H9 (cell line): ENCODE measurements around the gene ANKMY1. TPM values are rescaled to one million over a fixed set of nuclear protein-coding genes. Genes with fewer than 3 reads are reported as not detected.

ENCODE experiments used
- DNase-seq: peaks from one replicate; pipeline ENCODE4 v3.0.0-alpha.2; 2017
- H2AFZ ChIP-seq: one replicate; pipeline ENCODE4 v1.6.1; 2013; ENCODE audit warnings: mild to moderate bottlenecking, low read length, control low read depth, moderate library complexity
- H2AK5ac ChIP-seq: 2 replicates; pipeline ENCODE4 v1.6.1; 2013; ENCODE audit warnings: low read length, control low read depth, mixed read lengths; ENCODE audit not compliant: insufficient read length
- H2BK120ac ChIP-seq: one replicate; pipeline ENCODE4 v1.6.1; 2013; ENCODE audit warnings: low read depth, mild to moderate bottlenecking, low read length, control low read depth, inconsistent platforms; ENCODE audit not compliant: poor library complexity, severe bottlenecking
- H2BK12ac ChIP-seq: 2 replicates; pipeline ENCODE4 v1.6.1; 2013; ENCODE audit warnings: low read length, control low read depth, mixed read lengths, low read depth; ENCODE audit not compliant: insufficient read length
- H2BK15ac ChIP-seq: 2 replicates; pipeline ENCODE4 v1.6.1; 2013; ENCODE audit warnings: low read depth, low read length, control low read depth
- H2BK20ac ChIP-seq: one replicate; pipeline ENCODE4 v1.6.1; 2013; ENCODE audit warnings: low read depth, mild to moderate bottlenecking, low read length, control low read depth, inconsistent platforms; ENCODE audit not compliant: poor library complexity, severe bottlenecking
- H2BK5ac ChIP-seq: 2 replicates; pipeline ENCODE4 v1.6.1; 2013; ENCODE audit warnings: low read length, control low read depth, mixed read lengths; ENCODE audit not compliant: insufficient read length
- H3K14ac ChIP-seq: 2 replicates; pipeline ENCODE4 v1.6.1; 2013; ENCODE audit warnings: low read length, control low read depth; ENCODE audit not compliant: insufficient read depth
- H3K18ac ChIP-seq: 2 replicates; pipeline ENCODE4 v1.6.1; 2013; ENCODE audit warnings: low read depth, mild to moderate bottlenecking, mixed read lengths, low read length, control low read depth; ENCODE audit not compliant: insufficient read length
- H3K23ac ChIP-seq: 2 replicates; pipeline ENCODE4 v1.6.1; 2013; ENCODE audit warnings: low read length, control low read depth, mixed read lengths, low read depth; ENCODE audit not compliant: insufficient read length
- H3K23me2 ChIP-seq: 2 replicates; pipeline ENCODE4 v1.6.1; 2013; ENCODE audit warnings: low read depth, mild to moderate bottlenecking, mixed read lengths, low read length, control low read depth; ENCODE audit not compliant: insufficient read length, poor library complexity, severe bottlenecking
- H3K27ac ChIP-seq: 2 replicates; pipeline ENCODE4 v1.5.1; 2013; ENCODE audit warnings: low read length, control low read depth, mixed read lengths, low read depth; ENCODE audit not compliant: insufficient read length
- H3K27me3 ChIP-seq: 2 replicates; pipeline ENCODE4 v1.6.1; 2013; ENCODE audit warnings: low read length, control low read depth, inconsistent platforms; ENCODE audit not compliant: insufficient read depth
- H3K4ac ChIP-seq: 2 replicates; pipeline ENCODE4 v1.6.1; 2013; ENCODE audit warnings: low read depth, mild to moderate bottlenecking, control low read depth, inconsistent platforms, low read length, moderate library complexity
- H3K4me1 ChIP-seq: 2 replicates; pipeline ENCODE4 v1.6.1; 2013; ENCODE audit warnings: low read length, control low read depth, inconsistent platforms; ENCODE audit not compliant: insufficient read depth
- H3K4me2 ChIP-seq: 2 replicates; pipeline ENCODE4 v1.6.1; 2013; ENCODE audit warnings: low read length, control low read depth, mixed read lengths; ENCODE audit not compliant: insufficient read length, insufficient read depth
- H3K56ac ChIP-seq: 2 replicates; pipeline ENCODE4 v1.6.1; 2013; ENCODE audit warnings: low read depth, mild to moderate bottlenecking, mixed read lengths, low read length, control low read depth; ENCODE audit not compliant: insufficient read length
- H3K79me1 ChIP-seq: 2 replicates; pipeline ENCODE4 v1.6.1; 2013; ENCODE audit warnings: low read depth, mild to moderate bottlenecking, moderate library complexity, low read length, control low read depth, inconsistent platforms; ENCODE audit not compliant: insufficient read depth, poor library complexity, severe bottlenecking
- H3K79me2 ChIP-seq: 2 replicates; pipeline ENCODE4 v1.6.1; 2013; ENCODE audit warnings: low read length, control low read depth, inconsistent platforms; ENCODE audit not compliant: insufficient read depth
- H3K9ac ChIP-seq: 2 replicates; pipeline ENCODE4 v1.6.1; 2013; ENCODE audit warnings: low read length, control low read depth, mixed read lengths; ENCODE audit not compliant: insufficient read length; ENCODE audit errors: extremely low read depth
- H3K9me3 ChIP-seq: one replicate; pipeline ENCODE4 v1.6.1; 2013; ENCODE audit warnings: low read depth, low read length, inconsistent platforms; ENCODE audit not compliant: control insufficient read depth
- H3T11ph ChIP-seq: one replicate; pipeline ENCODE4 v1.6.1; 2013; ENCODE audit warnings: mild to moderate bottlenecking, low read length, control low read depth, inconsistent platforms
- H4K20me1 ChIP-seq: one replicate; pipeline ENCODE4 v1.6.1; 2013; ENCODE audit not compliant: control insufficient read depth, insufficient read length, insufficient read depth
- H4K5ac ChIP-seq: 2 replicates; pipeline ENCODE4 v1.6.1; 2013; ENCODE audit warnings: low read depth, mild to moderate bottlenecking, mixed read lengths, low read length, control low read depth; ENCODE audit not compliant: insufficient read length
- H4K8ac ChIP-seq: replicated peaks from 2 replicates; pipeline ENCODE4 v1.6.1; 2013; ENCODE audit warnings: low read length, control low read depth, mixed read lengths, low read depth; ENCODE audit not compliant: insufficient read length
- H4K91ac ChIP-seq: 2 replicates; pipeline ENCODE4 v1.6.1; 2013; ENCODE audit warnings: low read depth, mild to moderate bottlenecking, moderate library complexity, mixed read lengths, low read length, control low read depth; ENCODE audit not compliant: insufficient read length
- H3K27ac Mint-ChIP-seq, 3 experiments: 2 replicates in 2 of 3; 3 replicates in 1 of 3; pipeline ENCODE4 v1.8.0; 2020 to 2021; ENCODE audit warnings: mixed read lengths in 3 of 3, mild to moderate bottlenecking in 1 of 3, moderate library complexity in 1 of 3
- H3K27me3 Mint-ChIP-seq: 2 replicates; pipeline ENCODE4 v1.8.0; 2021; ENCODE audit warnings: low read depth, mild to moderate bottlenecking, moderate library complexity, mixed read lengths
- H3K36me3 Mint-ChIP-seq, 3 experiments: 2 replicates in 2 of 3; 3 replicates in 1 of 3; pipeline ENCODE4 v1.8.0; 2020 to 2021; ENCODE audit warnings: low read depth in 3 of 3, mixed read lengths in 3 of 3; ENCODE audit not compliant: insufficient read depth in 1 of 3
- H3K4me1 Mint-ChIP-seq, 2 experiments: 2 replicates each; pipeline ENCODE4 v1.8.0; 2020; ENCODE audit warnings: mixed read lengths in 2 of 2
- H3K4me3 Mint-ChIP-seq, 2 experiments: 2 replicates in 1 of 2; 3 replicates in 1 of 2; pipeline ENCODE4 v1.8.0; 2020 to 2021; ENCODE audit warnings: mild to moderate bottlenecking in 2 of 2, mixed read lengths in 2 of 2, moderate library complexity in 1 of 2
- H3K9me3 Mint-ChIP-seq, 2 experiments: 2 replicates in 1 of 2; 3 replicates in 1 of 2; pipeline ENCODE4 v1.8.0; 2020; ENCODE audit warnings: mild to moderate bottlenecking in 2 of 2, mixed read lengths in 2 of 2, moderate library complexity in 1 of 2
- CTCF ChIP-seq: fragments of 200-600 bp; sonication (generic); conservative IDR thresholded peaks from 3 replicates; pipeline ENCODE4 v1.8.0; 2021; ENCODE audit warnings: antibody characterized with exemption, mild to moderate bottlenecking
- WGBS: extraction: QIAGEN DNeasy Blood & Tissue Kit; methylation state at CpG from one replicate; pipeline ENCODE4 v1.1.7; 2013; ENCODE audit warnings: missing lambda C conversion rate, low lambda C conversion rate, mixed read lengths; ENCODE audit not compliant: insufficient read length; ENCODE audit errors: extremely low coverage; 5-methylcytosine and 5-hydroxymethylcytosine counted together
- total RNA-seq: library from RNA; stranded (reverse); gene quantifications from 2 replicates; pipeline ENCODE4 v1.2.1, GENCODE V29; 2021

The ANKMY1 gene
- total RNA-seq, 1 experiment from 2014 or later = 13.7 TPM

- no peak overlapping the region for H3K56ac ChIP-seq
- H3K79me2 ChIP-seq = no peaks in the 10 kb centered on the region
- no peak overlapping the region for H3K23ac ChIP-seq
- Mint-ChIP-seq H3K27ac (no peak overlapping the region; a peak in 1 of 7 replicates), H3K4me1 (no peaks in the 10 kb centered on the region), H3K27me3 (no peaks in the 10 kb centered on the region), H3K36me3 (peaks cover 5 to 22% (median 14%) of the 10 kb centered on the region in 3 experiments; a peak in 6 of 7 replicates), H3K4me3 (no peak overlapping the region), H3K9me3 (no peaks in the 10 kb centered on the region)
- no peak overlapping the region for H3K9ac ChIP-seq
- no peak overlapping the region for H3K14ac ChIP-seq
- no peak overlapping the region for H2BK20ac ChIP-seq
- no peak overlapping the region for H2BK120ac ChIP-seq
- no peaks in the 10 kb centered on the region for H4K20me1 ChIP-seq
- H3K4me1 ChIP-seq = no peaks in the 10 kb centered on the region
- H3T11ph ChIP-seq = no peak overlapping the region
- H3K18ac ChIP-seq = no peak overlapping the region
- no peak for DNase-seq
- no peak overlapping the region for H2BK12ac ChIP-seq
- no peak overlapping the region for H2BK15ac ChIP-seq
- H4K91ac ChIP-seq = no peak overlapping the region
- H3K27me3 ChIP-seq = no peaks in the 10 kb centered on the region
- H3K79me1 ChIP-seq = no peaks in the 10 kb centered on the region
- no peak for TF ChIP-seq CTCF
- H4K5ac ChIP-seq = no peak overlapping the region
- H4K8ac ChIP-seq = no peak overlapping the region
- WGBS = no CpG with 5 or more reads among the region's 17 CpGs
- H3K9me3 ChIP-seq = no peaks in the 10 kb centered on the region
- no peak overlapping the region for H3K4me2 ChIP-seq
- no peak overlapping the region for H3K27ac ChIP-seq
- H3K23me2 ChIP-seq = no peaks in the 10 kb centered on the region
- no peak overlapping the region for H2AK5ac ChIP-seq
- no peak overlapping the region for H3K4ac ChIP-seq
- H2AFZ ChIP-seq = no peak overlapping the region
- no peak overlapping the region for H2BK5ac ChIP-seq
These were observed 38.3 kb upstream of the ANKMY1 start for GRCh38 chr2:240596080-240596460.
